CD14-positive monocyte (primary cell): ENCODE data around the gene PDCD7. TPM values are rescaled to one million over a fixed set of nuclear protein-coding genes. Genes with fewer than 3 reads are reported as not detected.

ENCODE experiments used
- DNase-seq, 3 donors: peaks; one replicate each; pipeline ENCODE4 v3.0.0-alpha.2; 2011 to 2022
- H2AFZ ChIP-seq: 2 replicates; pipeline ENCODE4 v1.6.0; 2012; ENCODE audit warnings: mild to moderate bottlenecking, low read depth, low read length, inconsistent platforms; ENCODE audit not compliant: insufficient read depth, poor library complexity, severe bottlenecking
- H3K27ac ChIP-seq, 2 donors: 1 replicate in 1 of 2; 2 replicates in 1 of 2; pipeline ENCODE4 v1.5.1; 2012 to 2013; ENCODE audit warnings: low read length in 2 of 2, control low read depth in 1 of 2, inconsistent platforms in 1 of 2, low read depth in 1 of 2, mild to moderate bottlenecking in 1 of 2
- H3K27me3 ChIP-seq, 2 donors: one replicate each; pipeline versions ENCODE4 v1.6.0 to v1.6.1; 2011 to 2013; ENCODE audit warnings: low read length in 2 of 2; ENCODE audit not compliant: control insufficient read depth in 2 of 2, insufficient read depth in 2 of 2
- H3K36me3 ChIP-seq, 2 donors: replicated peaks in 1 of 2; 1 replicate in 1 of 2; 2 replicates in 1 of 2; pipeline versions ENCODE4 v1.5.1 to v1.6.1; 2012 to 2013; ENCODE audit warnings: low read length in 2 of 2, control low read depth in 1 of 2, inconsistent platforms in 1 of 2, mild to moderate bottlenecking in 1 of 2; ENCODE audit not compliant: insufficient read depth in 2 of 2, control insufficient read depth in 1 of 2
- H3K4me1 ChIP-seq, 2 donors: 1 replicate in 1 of 2; 2 replicates in 1 of 2; pipeline versions ENCODE4 v1.5.1 to v1.6.1; 2012 to 2013; ENCODE audit warnings: low read length in 2 of 2, control low read depth in 1 of 2, inconsistent platforms in 1 of 2, mild to moderate bottlenecking in 1 of 2, moderate library complexity in 1 of 2; ENCODE audit not compliant: insufficient read depth in 2 of 2, control insufficient read depth in 1 of 2
- H3K4me2 ChIP-seq: replicated peaks from 2 replicates; pipeline ENCODE3; 2012; ENCODE audit warnings: low read length, moderate library complexity, mild to moderate bottlenecking; ENCODE audit not compliant: poor library complexity, severe bottlenecking; ENCODE audit errors: extremely low read depth
- H3K4me3 ChIP-seq, 3 experiments: fragments of 200-600 bp in 1 of 3; sonication (generic) in 1 of 3; replicated peaks in 1 of 3; 1 replicate in 2 of 3; 2 replicates in 1 of 3; pipeline ENCODE4 v1.5.1; 2011 to 2013; ENCODE audit warnings: low read length in 3 of 3, mild to moderate bottlenecking in 3 of 3, control low read depth in 2 of 3, low read depth in 2 of 3, inconsistent platforms in 1 of 3, moderate library complexity in 1 of 3
- H3K79me2 ChIP-seq: 2 replicates; pipeline ENCODE4 v1.6.0; 2012; ENCODE audit warnings: mild to moderate bottlenecking, control low read depth, inconsistent platforms, low read length, moderate library complexity; ENCODE audit not compliant: insufficient read depth
- H3K9ac ChIP-seq: 2 replicates; pipeline ENCODE4 v1.6.0; 2017; ENCODE audit warnings: low read length, mild to moderate bottlenecking; ENCODE audit not compliant: insufficient read depth, poor library complexity, severe bottlenecking
- H3K9me3 ChIP-seq, 2 donors: replicated peaks in 1 of 2; 1 replicate in 1 of 2; 2 replicates in 1 of 2; pipeline versions ENCODE4 v1.5.1 to v1.6.1; 2012 to 2013; ENCODE audit warnings: low read length in 2 of 2, control low read depth in 1 of 2; ENCODE audit not compliant: control insufficient read depth in 1 of 2, insufficient read depth in 1 of 2
- H4K20me1 ChIP-seq: 2 replicates; pipeline ENCODE4 v1.6.0; 2012; ENCODE audit warnings: mild to moderate bottlenecking, low read length, control low read depth, moderate library complexity; ENCODE audit not compliant: insufficient read depth
- H3K27ac Mint-ChIP-seq, 7 donors: one replicate each; pipeline ENCODE4 v1.8.0; 2020; ENCODE audit warnings: mild to moderate bottlenecking in 7 of 7, mixed read lengths in 7 of 7, moderate library complexity in 6 of 7, inconsistent platforms in 2 of 7
- H3K27me3 Mint-ChIP-seq, 3 donors: one replicate each; pipeline ENCODE4 v1.8.0; 2021 to 2022; ENCODE audit warnings: low read depth in 3 of 3, mild to moderate bottlenecking in 3 of 3, mixed read lengths in 3 of 3, moderate library complexity in 3 of 3, inconsistent platforms in 1 of 3
- H3K36me3 Mint-ChIP-seq, 2 donors: one replicate each; pipeline ENCODE4 v1.8.0; 2020; ENCODE audit warnings: mixed read lengths in 2 of 2, inconsistent platforms in 1 of 2, mild to moderate bottlenecking in 1 of 2
- H3K4me1 Mint-ChIP-seq: one replicate; pipeline ENCODE4 v1.8.0; 2020; ENCODE audit warnings: mild to moderate bottlenecking, mixed read lengths
- H3K4me3 Mint-ChIP-seq, 2 donors: one replicate each; pipeline ENCODE4 v1.8.0; 2020; ENCODE audit warnings: mild to moderate bottlenecking in 2 of 2, mixed read lengths in 2 of 2, moderate library complexity in 1 of 2
- H3K9me3 Mint-ChIP-seq, 7 donors: one replicate each; pipeline ENCODE4 v1.8.0; 2020 to 2022; ENCODE audit warnings: mixed read lengths in 7 of 7, mild to moderate bottlenecking in 6 of 7, moderate library complexity in 6 of 7, inconsistent platforms in 2 of 7
- WGBS: methylation state at CpG from one replicate; pipeline ENCODE4 v1.1.5; 2013; ENCODE audit warnings: missing lambda C conversion rate; ENCODE audit not compliant: insufficient coverage; 5-methylcytosine and 5-hydroxymethylcytosine counted together
- intact Hi-C, 2 donors: fragments of 100-400 bp; cut with micrococcal nuclease; formaldehyde crosslinking; loops; one replicate each; pipeline versions ENCODE4 v1.15.0 to v1.15.1; 2023
- polyA plus RNA-seq, 3 donors: library from polyadenylated mRNA; depleted of rRNA in 1 of 3; unstranded in 2 of 3; stranded (reverse) in 1 of 3; fragments of 300-500 nt in 2 of 3; fragments of >200 nt in 1 of 3; fragmentation: Illumina TruSeq in 2 of 3; gene quantifications; 1 replicate in 2 of 3; 2 replicates in 1 of 3; pipeline ENCODE4 v1.2.3, GENCODE V29; 2012 to 2021
- TF ChIP-seq, protein P1 (sequence below): fragments of 200-600 bp; IDR thresholded peaks from one replicate; pipeline ENCODE4 v1.8.0; 2022; ENCODE audit warnings: antibody characterized with exemption, mild to moderate bottlenecking

PDCD7 gene
- polyA plus RNA-seq, 3 donors = 3.1 to 6.9 (median 4.7) TPM

GRCh38 chr15:65171428-65171827, 37.8 kb upstream of the PDCD7 start:
- no CpG with 5 or more reads among the region's 5 CpGs for WGBS

GRCh38 chr15:65165875-65166274, 32.3 kb upstream of the PDCD7 start:
- Histone ChIP-seq H3K9ac (no peak overlapping the region), H3K9me3 (no peaks in the 10 kb centered on the region), H3K4me2 (no peak overlapping the region), H4K20me1 (peaks cover 76% of the 10 kb centered on the region), H3K36me3 (peaks cover 57 to 85% of the 10 kb centered on the region in 2 donors), H3K27ac (no peak overlapping the region), H3K4me3 (no peak overlapping the region), H3K4me1 (no peaks in the 10 kb centered on the region), H3K79me2 (peaks cover 20% of the 10 kb centered on the region), H2AFZ (no peak overlapping the region), H3K27me3 (no peaks in the 10 kb centered on the region)
- intact Hi-C loops = no loop called here
- Mint-ChIP-seq H3K4me1 (no peaks in the 10 kb centered on the region), H3K36me3 (peaks cover 29 to 59% of the 10 kb centered on the region in 2 donors), H3K27me3 (no peaks in the 10 kb centered on the region), H3K4me3 (no peak overlapping the region), H3K9me3 (peaks cover 0 to 1% (median 0%) of the 10 kb centered on the region in 7 donors), H3K27ac (no peak overlapping the region)
- no peak for DNase-seq
- TF ChIP-seq, protein P1, sequence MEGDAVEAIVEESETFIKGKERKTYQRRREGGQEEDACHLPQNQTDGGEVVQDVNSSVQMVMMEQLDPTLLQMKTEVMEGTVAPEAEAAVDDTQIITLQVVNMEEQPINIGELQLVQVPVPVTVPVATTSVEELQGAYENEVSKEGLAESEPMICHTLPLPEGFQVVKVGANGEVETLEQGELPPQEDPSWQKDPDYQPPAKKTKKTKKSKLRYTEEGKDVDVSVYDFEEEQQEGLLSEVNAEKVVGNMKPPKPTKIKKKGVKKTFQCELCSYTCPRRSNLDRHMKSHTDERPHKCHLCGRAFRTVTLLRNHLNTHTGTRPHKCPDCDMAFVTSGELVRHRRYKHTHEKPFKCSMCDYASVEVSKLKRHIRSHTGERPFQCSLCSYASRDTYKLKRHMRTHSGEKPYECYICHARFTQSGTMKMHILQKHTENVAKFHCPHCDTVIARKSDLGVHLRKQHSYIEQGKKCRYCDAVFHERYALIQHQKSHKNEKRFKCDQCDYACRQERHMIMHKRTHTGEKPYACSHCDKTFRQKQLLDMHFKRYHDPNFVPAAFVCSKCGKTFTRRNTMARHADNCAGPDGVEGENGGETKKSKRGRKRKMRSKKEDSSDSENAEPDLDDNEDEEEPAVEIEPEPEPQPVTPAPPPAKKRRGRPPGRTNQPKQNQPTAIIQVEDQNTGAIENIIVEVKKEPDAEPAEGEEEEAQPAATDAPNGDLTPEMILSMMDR = no peak
- no CpG with 5 or more reads among the region's 2 CpGs for WGBS

More at GRCh38 chr15:65171428-65171827, 37.8 kb upstream of the PDCD7 start:
- Histone ChIP-seq H3K27me3 (no peaks in the 10 kb centered on the region), H3K36me3 (peaks cover 52 to 84% of the 10 kb centered on the region in 2 donors), H3K27ac (no peak overlapping the region), H3K4me1 (no peaks in the 10 kb centered on the region), H4K20me1 (peaks cover 67% of the 10 kb centered on the region), H3K79me2 (peaks cover 28% of the 10 kb centered on the region), H3K4me3 (no peak overlapping the region), H2AFZ (no peak overlapping the region), H3K9me3 (no peaks in the 10 kb centered on the region), H3K4me2 (no peak overlapping the region), H3K9ac (no peak overlapping the region)
- H3K9me3 Mint-ChIP-seq = no peaks in the 10 kb centered on the region
- TF ChIP-seq, protein P1 = no peak
- peaks cover 0 to 2% (median 0%) of the 10 kb centered on the region in 3 donors for H3K27me3 Mint-ChIP-seq
- intact Hi-C loops = no loop called here
- no peak overlapping the region for H3K4me3 Mint-ChIP-seq
- H3K36me3 Mint-ChIP-seq = peaks cover 43 to 78% of the 10 kb centered on the region in 2 donors
- no peak overlapping the region for H3K27ac Mint-ChIP-seq
- no peaks in the 10 kb centered on the region for H3K4me1 Mint-ChIP-seq
- DNase-seq = no peak
